Measurements from ENCODE around the gene LONP2.

The LONP2 gene

DNA sequence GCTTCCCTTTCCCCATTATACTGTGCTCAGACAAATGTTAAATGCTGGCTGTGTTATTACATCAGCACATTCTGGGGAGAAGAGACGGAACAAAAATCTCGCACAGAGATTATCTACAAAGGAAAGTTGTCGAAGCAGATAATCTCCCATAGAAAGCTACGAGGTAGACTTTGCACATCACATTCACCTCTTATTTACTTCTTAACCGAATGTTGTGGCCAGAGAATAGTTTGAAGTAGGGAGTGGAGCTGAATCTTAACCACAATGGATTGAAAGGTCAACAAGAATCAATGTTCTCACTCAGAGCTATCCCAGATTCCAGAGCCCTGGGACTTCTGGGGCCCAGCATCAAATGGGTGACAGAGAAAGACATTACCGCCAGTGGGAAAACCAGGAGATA, 28.4 kb upstream of the LONP2 start:
- H3F3A ChIP-seq (ENCODE audit: insufficient read depth): no peaks in the 10 kb centered on the region
- no peak overlapping the region for H3K4me2 ChIP-seq (ENCODE audit: low read depth, low read length, poor library complexity, severe bottlenecking)
- no peak overlapping the region for H2AFZ ChIP-seq (ENCODE audit: low read depth, low read length, severe bottlenecking)
- no peaks in the 10 kb centered on the region for H3K9me3 ChIP-seq (ENCODE audit: insufficient read depth, low read length)
- no peaks in the 10 kb centered on the region for H3K36me3 ChIP-seq (ENCODE audit: low read length)
- TF ChIP-seq, protein P1, sequence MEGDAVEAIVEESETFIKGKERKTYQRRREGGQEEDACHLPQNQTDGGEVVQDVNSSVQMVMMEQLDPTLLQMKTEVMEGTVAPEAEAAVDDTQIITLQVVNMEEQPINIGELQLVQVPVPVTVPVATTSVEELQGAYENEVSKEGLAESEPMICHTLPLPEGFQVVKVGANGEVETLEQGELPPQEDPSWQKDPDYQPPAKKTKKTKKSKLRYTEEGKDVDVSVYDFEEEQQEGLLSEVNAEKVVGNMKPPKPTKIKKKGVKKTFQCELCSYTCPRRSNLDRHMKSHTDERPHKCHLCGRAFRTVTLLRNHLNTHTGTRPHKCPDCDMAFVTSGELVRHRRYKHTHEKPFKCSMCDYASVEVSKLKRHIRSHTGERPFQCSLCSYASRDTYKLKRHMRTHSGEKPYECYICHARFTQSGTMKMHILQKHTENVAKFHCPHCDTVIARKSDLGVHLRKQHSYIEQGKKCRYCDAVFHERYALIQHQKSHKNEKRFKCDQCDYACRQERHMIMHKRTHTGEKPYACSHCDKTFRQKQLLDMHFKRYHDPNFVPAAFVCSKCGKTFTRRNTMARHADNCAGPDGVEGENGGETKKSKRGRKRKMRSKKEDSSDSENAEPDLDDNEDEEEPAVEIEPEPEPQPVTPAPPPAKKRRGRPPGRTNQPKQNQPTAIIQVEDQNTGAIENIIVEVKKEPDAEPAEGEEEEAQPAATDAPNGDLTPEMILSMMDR (IDR thresholded peaks at IDR 0.05; ENCODE audit: insufficient read depth, low read length, poor library complexity, severe bottlenecking): no peak
- no peak for TF ChIP-seq EZH2phosphoT487 (conservative IDR thresholded peaks at IDR 0.05; ENCODE audit: low read length)
- H3K27ac ChIP-seq (ENCODE audit: low read depth, low read length): no peak overlapping the region
- H3K9ac ChIP-seq (ENCODE audit: low read length): no peak overlapping the region
- no peaks in the 10 kb centered on the region for H4K20me1 ChIP-seq (ENCODE audit: low read depth, low read length)
- no peaks in the 10 kb centered on the region for H3K27me3 ChIP-seq (ENCODE audit: low read length)
- no peaks in the 10 kb centered on the region for H3K9me2 ChIP-seq (replicated peaks; ENCODE audit: insufficient read depth, low read length)
- H3K79me2 ChIP-seq (ENCODE audit: insufficient read depth, low read length): no peaks in the 10 kb centered on the region
- no peak overlapping the region for H3K4me3 ChIP-seq (ENCODE audit: insufficient read depth, low read length, poor library complexity, severe bottlenecking)

- no peak overlapping the region for H3K27ac ChIP-seq (ENCODE audit: low read depth, low read length)
- H3K79me2 ChIP-seq (ENCODE audit: insufficient read depth, low read length): no peaks in the 10 kb centered on the region
- no peaks in the 10 kb centered on the region for H3F3A ChIP-seq (ENCODE audit: insufficient read depth)
- H3K9me2 ChIP-seq (replicated peaks; ENCODE audit: insufficient read depth, low read length): no peaks in the 10 kb centered on the region
- H3K9me3 ChIP-seq (ENCODE audit: insufficient read depth, low read length): no peaks in the 10 kb centered on the region
- H4K20me1 ChIP-seq (ENCODE audit: low read depth, low read length): no peaks in the 10 kb centered on the region
- H3K4me2 ChIP-seq (ENCODE audit: low read depth, low read length, poor library complexity, severe bottlenecking): no peak overlapping the region
- no peak overlapping the region for H2AFZ ChIP-seq (ENCODE audit: low read depth, low read length, severe bottlenecking)
- H3K4me3 ChIP-seq (ENCODE audit: insufficient read depth, low read length, poor library complexity, severe bottlenecking): no peak overlapping the region
- TF ChIP-seq, protein P1 (IDR thresholded peaks at IDR 0.05; ENCODE audit: insufficient read depth, low read length, poor library complexity, severe bottlenecking): no peak
- no peak for TF ChIP-seq EZH2phosphoT487 (conservative IDR thresholded peaks at IDR 0.05; ENCODE audit: low read length)
- no peak overlapping the region for H3K9ac ChIP-seq (ENCODE audit: low read length)
- no peaks in the 10 kb centered on the region for H3K36me3 ChIP-seq (ENCODE audit: low read length)
- H3K27me3 ChIP-seq (ENCODE audit: low read length): no peaks in the 10 kb centered on the region
These were observed 26.4 kb upstream of the LONP2 start for GRCh38 chr16:48217708-48218107.

DNA sequence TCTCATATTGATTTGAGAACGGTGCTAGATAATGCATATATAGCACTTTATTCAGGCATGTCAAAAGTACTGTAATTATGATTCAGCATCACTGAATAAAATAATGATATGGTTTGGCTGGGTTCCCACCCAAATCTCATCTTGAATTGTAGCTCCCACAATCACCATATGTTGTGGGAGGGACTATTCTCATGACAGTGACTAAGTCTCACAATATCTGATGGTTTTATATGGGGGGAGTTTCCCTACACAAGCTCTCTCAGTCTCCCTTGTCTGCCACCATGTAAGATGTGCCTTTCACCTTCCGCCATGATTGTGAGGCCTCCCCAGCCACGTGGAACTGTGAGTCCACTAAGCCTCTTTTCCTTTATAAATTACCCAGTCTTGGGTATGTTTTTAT, 25.6 kb upstream of the LONP2 start:
- H3K9me2 ChIP-seq (replicated peaks; ENCODE audit: insufficient read depth, low read length): no peaks in the 10 kb centered on the region

More for the DNA sequence above, 25.6 kb upstream of the LONP2 start:
- no peaks in the 10 kb centered on the region for H3K9me3 ChIP-seq (ENCODE audit: insufficient read depth, low read length)
- H4K20me1 ChIP-seq (ENCODE audit: low read depth, low read length): no peaks in the 10 kb centered on the region
- no peak overlapping the region for H3K27ac ChIP-seq (ENCODE audit: low read depth, low read length)
- no peak overlapping the region for H2AFZ ChIP-seq (ENCODE audit: low read depth, low read length, severe bottlenecking)
- H3K27me3 ChIP-seq (ENCODE audit: low read length): no peaks in the 10 kb centered on the region
- no peaks in the 10 kb centered on the region for H3K36me3 ChIP-seq (ENCODE audit: low read length)
- H3F3A ChIP-seq (ENCODE audit: insufficient read depth): no peaks in the 10 kb centered on the region
- no peak overlapping the region for H3K4me3 ChIP-seq (ENCODE audit: insufficient read depth, low read length, poor library complexity, severe bottlenecking)
- H3K4me2 ChIP-seq (ENCODE audit: low read depth, low read length, poor library complexity, severe bottlenecking): no peak overlapping the region
- H3K9ac ChIP-seq (ENCODE audit: low read length): no peak overlapping the region
- TF ChIP-seq EZH2phosphoT487 (conservative IDR thresholded peaks at IDR 0.05; ENCODE audit: low read length): no peak
- TF ChIP-seq, protein P1 (IDR thresholded peaks at IDR 0.05; ENCODE audit: insufficient read depth, low read length, poor library complexity, severe bottlenecking): no peak
- no peaks in the 10 kb centered on the region for H3K79me2 ChIP-seq (ENCODE audit: insufficient read depth, low read length)

Data from SU-DHL-6 (cell line).